Transverse colon (tissue), 3 donors: ENCODE results near the gene LGALS7.

Experiments used
- POLR2A ChIP-seq: fragments of 450-650 bp; IDR thresholded peaks from one replicate; pipeline ENCODE4 v1.6.1; 2016; ENCODE audit warnings: antibody characterized with exemption, mild to moderate bottlenecking, moderate library complexity
- TF ChIP-seq, protein P1 (sequence below), 5 experiments: fragments of 200-600 bp in 3 of 5; fragments of 450-650 bp in 2 of 5; sonication (generic) in 3 of 5; IDR thresholded peaks; 1 replicate in 2 of 5; 2 replicates in 3 of 5; pipeline ENCODE4 v1.5.1; 2016 to 2017; ENCODE audit warnings: antibody characterized with exemption in 5 of 5, inconsistent platforms in 3 of 5, mild to moderate bottlenecking in 2 of 5, moderate library complexity in 1 of 5

DNA sequence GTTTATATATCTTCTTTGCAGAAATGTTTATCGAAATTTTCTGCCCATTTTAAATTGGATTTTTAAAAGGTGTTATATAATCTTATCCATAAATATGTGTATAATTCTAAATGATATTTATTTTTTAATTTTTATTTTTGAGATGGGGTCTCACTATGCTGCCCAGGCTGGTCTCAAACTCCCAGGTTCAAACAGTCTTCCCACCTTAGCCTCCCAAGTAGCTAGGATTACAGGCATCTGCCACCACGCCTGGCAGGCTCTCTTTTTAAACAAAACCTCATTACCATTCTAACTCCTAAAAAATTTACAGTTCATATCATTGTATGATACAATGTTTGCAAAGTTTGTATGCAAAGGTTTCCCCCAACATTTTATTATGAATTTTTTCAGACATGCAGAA, 22.8 kb upstream of the LGALS7 start:
- TF ChIP-seq POLR2A: no peak
- TF ChIP-seq, protein P1, sequence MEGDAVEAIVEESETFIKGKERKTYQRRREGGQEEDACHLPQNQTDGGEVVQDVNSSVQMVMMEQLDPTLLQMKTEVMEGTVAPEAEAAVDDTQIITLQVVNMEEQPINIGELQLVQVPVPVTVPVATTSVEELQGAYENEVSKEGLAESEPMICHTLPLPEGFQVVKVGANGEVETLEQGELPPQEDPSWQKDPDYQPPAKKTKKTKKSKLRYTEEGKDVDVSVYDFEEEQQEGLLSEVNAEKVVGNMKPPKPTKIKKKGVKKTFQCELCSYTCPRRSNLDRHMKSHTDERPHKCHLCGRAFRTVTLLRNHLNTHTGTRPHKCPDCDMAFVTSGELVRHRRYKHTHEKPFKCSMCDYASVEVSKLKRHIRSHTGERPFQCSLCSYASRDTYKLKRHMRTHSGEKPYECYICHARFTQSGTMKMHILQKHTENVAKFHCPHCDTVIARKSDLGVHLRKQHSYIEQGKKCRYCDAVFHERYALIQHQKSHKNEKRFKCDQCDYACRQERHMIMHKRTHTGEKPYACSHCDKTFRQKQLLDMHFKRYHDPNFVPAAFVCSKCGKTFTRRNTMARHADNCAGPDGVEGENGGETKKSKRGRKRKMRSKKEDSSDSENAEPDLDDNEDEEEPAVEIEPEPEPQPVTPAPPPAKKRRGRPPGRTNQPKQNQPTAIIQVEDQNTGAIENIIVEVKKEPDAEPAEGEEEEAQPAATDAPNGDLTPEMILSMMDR (IDR thresholded peaks at IDR 0.05): no peak
